Omental fat pad (tissue), 4 donors: ENCODE results near the gene KCNAB1. TPM values are rescaled to one million over a fixed set of nuclear protein-coding genes. Genes with fewer than 3 reads are reported as not detected.
"Not testable (repeated sequence)": the region's sequence is repeated elsewhere in the genome, so short reads cannot be mapped to it uniquely, and the experiment has no call there.

ENCODE experiments used
- ATAC-seq: fragments of 150-250 bp; one replicate; pipeline ENCODE4 v1.9.1; 2016; ENCODE audit warnings: mild to moderate bottlenecking, moderate library complexity; ENCODE audit not compliant: low FRiP score
- DNase-seq: peaks from one replicate; pipeline ENCODE4 v3.0.0-alpha.2; 2019; ENCODE audit warnings: low spot score
- CTCF ChIP-seq, 3 donors: fragments of 450-650 bp; IDR thresholded peaks; one replicate each; pipeline ENCODE4 v1.5.1; 2016 to 2017; ENCODE audit warnings: antibody characterized with exemption in 3 of 3, mild to moderate bottlenecking in 3 of 3, moderate library complexity in 2 of 3
- total RNA-seq, 4 donors: library from RNA; depleted of rRNA; stranded (reverse); fragments of >200 nt; gene quantifications; one replicate each; pipeline ENCODE4 v1.1.0, GENCODE V29; 2016

KCNAB1 gene
- total RNA-seq, 4 donors from 2014 or later = 2.2 to 12.6 (median 5.7) TPM

- TF ChIP-seq CTCF (IDR thresholded peaks at IDR 0.05) = no peak
- ATAC-seq = no peak
- no peak for DNase-seq
Observed at GRCh38 chr3:156259896-156260295, 139.5 kb downstream of the KCNAB1 start.

GRCh38 chr3:156260331-156260730, 140.0 kb downstream of the KCNAB1 start:
- DNase-seq (no peak), ATAC-seq (no peak)
- no peak for TF ChIP-seq CTCF (IDR thresholded peaks at IDR 0.05)

GRCh38 chr3:156264771-156265170, 144.4 kb downstream of the KCNAB1 start:
- no peak for DNase-seq
- no peak for ATAC-seq
- no peak for TF ChIP-seq CTCF (IDR thresholded peaks at IDR 0.05)

GRCh38 chr3:156271508-156271907, 151.1 kb downstream of the KCNAB1 start:
- no peak for TF ChIP-seq CTCF (IDR thresholded peaks at IDR 0.05)
- no peak for DNase-seq
- no peak for ATAC-seq

GRCh38 chr3:156271995-156272719, 151.8 kb downstream of the KCNAB1 start:
- ATAC-seq = no peak
- TF ChIP-seq CTCF (IDR thresholded peaks at IDR 0.05) = no peak

GRCh38 chr3:156273111-156273694, 152.8 kb downstream of the KCNAB1 start:
- DNase-seq = no peak
- no peak for ATAC-seq
- TF ChIP-seq CTCF (IDR thresholded peaks at IDR 0.05) = no peak

More at GRCh38 chr3:156271995-156272719, 151.8 kb downstream of the KCNAB1 start:
- no peak for DNase-seq

GRCh38 chr3:156274791-156275190, 154.4 kb downstream of the KCNAB1 start:
- ATAC-seq (no peak), DNase-seq (no peak)
- TF ChIP-seq CTCF (IDR thresholded peaks at IDR 0.05) = no peak

GRCh38 chr3:156284637-156285036, 164.3 kb downstream of the KCNAB1 start:
- not testable (repeated sequence) for ATAC-seq

More at GRCh38 chr3:156284637-156285036, 164.3 kb downstream of the KCNAB1 start:
- not testable (repeated sequence) for DNase-seq
